ENCODE data around the gene MOV10.

MOV10 gene

GRCh38 chr1:112743174-112744008 lies 68.9 kb downstream of the MOV10 start:
- DNase-seq = no peak

DNA sequence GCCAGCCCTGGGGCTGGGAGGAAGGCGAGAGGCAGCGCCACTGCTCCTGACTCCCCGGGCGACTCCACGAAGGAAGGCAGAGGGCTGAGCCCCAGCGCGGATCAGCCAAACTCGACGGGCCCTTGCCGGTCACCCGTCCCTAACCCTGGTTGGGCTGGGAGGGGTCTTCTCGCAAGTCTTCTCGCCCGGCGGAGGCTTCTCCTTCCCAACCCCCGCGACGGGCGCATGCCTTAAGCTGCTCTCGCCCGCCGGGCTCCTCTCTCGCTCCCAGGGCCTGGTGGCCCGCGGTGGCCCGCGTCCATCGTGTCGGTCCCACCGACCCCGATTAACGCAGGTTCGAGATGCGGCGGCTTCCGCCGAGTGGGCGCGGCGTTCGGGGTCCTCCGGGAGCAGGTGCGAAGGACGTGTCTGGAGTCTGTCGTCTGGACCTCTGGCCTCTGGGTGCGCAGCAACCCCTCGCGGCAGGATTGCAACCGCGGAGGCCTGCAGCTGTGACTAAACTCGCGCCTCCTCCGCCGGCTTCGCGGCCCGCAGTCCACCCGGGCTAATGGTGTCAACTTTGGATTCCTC lies 69.6 kb downstream of the MOV10 start:
- no peak for DNase-seq

GRCh38 chr1:112748396-112748795 lies 73.9 kb downstream of the MOV10 start:
- DNase-seq = no peak

Measured in NCI-H1436 treated with DMSO at 0.1 percent for 48 hours (cell line).